Calu3 (cell line): ENCODE results near the gene SND1. TPM values are rescaled to one million over a fixed set of nuclear protein-coding genes. Genes with fewer than 3 reads are reported as not detected.

Source experiments
- BruUV-seq: library from RNA; stranded (reverse); fragments of 400-500 nt; replicated peaks from 2 replicates; lab custom pipeline; 2021; lab: Mats Ljungman, UMichigan
- CTCF ChIA-PET: fragments of 300-600 bp; sonication (Branson Sonifier 250); formaldehyde crosslinking; loops from one replicate; lab custom pipeline; 2022; ENCODE audit warnings: antibody characterized with exemption; lab: Charles Lee
- DNase-seq: peaks from one replicate; pipeline ENCODE4 v3.0.0; 2022
- H3K27ac Mint-ChIP-seq: one replicate; pipeline ENCODE4 v1.8.0; 2022; ENCODE audit warnings: mixed read lengths; ENCODE audit not compliant: unreplicated experiment
- H3K27me3 Mint-ChIP-seq: one replicate; pipeline ENCODE4 v1.8.0; 2022; ENCODE audit warnings: mixed read lengths; ENCODE audit not compliant: unreplicated experiment
- H3K36me3 Mint-ChIP-seq: one replicate; pipeline ENCODE4 v1.8.0; 2022; ENCODE audit warnings: mild to moderate bottlenecking, moderate library complexity, mixed read lengths; ENCODE audit not compliant: insufficient read depth, unreplicated experiment
- H3K4me1 Mint-ChIP-seq: one replicate; pipeline ENCODE4 v1.8.0; 2022; ENCODE audit warnings: mild to moderate bottlenecking, low read depth, mixed read lengths; ENCODE audit not compliant: unreplicated experiment
- H3K4me3 Mint-ChIP-seq: one replicate; pipeline ENCODE4 v1.8.0; 2022; ENCODE audit warnings: mild to moderate bottlenecking, low read depth, moderate library complexity, mixed read lengths; ENCODE audit not compliant: unreplicated experiment
- H3K9me3 Mint-ChIP-seq: one replicate; pipeline ENCODE4 v1.8.0; 2022; ENCODE audit warnings: low read depth, mixed read lengths; ENCODE audit not compliant: unreplicated experiment
- intact Hi-C: fragments of 100-400 bp; cut with micrococcal nuclease; formaldehyde crosslinking; loops from one replicate; pipeline ENCODE4 v1.10.0; 2022; ENCODE audit not compliant: unreplicated experiment
- total RNA-seq: library from RNA; stranded (reverse); gene quantifications from 2 replicates; pipeline ENCODE4 v1.2.3, GENCODE V29; 2022
- TF ChIP-seq, protein P1 (sequence below): fragments of 200-600 bp; IDR thresholded peaks from one replicate; pipeline ENCODE4 v1.8.0; 2022; ENCODE audit warnings: antibody characterized with exemption; ENCODE audit not compliant: unreplicated experiment

The SND1 gene
- total RNA-seq, 1 experiment from 2014 or later, result 205 TPM

DNA sequence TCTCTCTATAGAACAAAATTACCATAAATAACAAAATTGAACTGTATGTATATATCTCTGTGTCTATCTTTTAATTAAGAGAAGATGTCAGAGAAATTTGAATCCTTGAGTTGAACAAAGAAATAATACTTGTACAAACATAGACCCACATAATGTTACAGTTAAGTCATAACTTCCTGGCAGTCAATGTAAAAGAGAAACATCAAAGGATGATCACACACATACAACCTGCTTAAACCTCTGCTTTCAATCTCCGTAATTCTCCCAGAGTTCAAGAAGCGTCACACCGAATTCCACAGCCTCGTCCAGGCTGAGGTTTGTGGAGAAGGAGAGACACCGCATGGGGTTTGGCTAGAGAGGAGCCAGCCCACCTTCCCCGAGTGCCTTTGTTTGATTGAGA, 419.4 kb downstream of the SND1 start:
- Mint-ChIP-seq H3K36me3 (peaks cover 9% of the 10 kb centered on the region), H3K27ac (no peak overlapping the region), H3K27me3 (no peaks in the 10 kb centered on the region), H3K9me3 (no peaks in the 10 kb centered on the region), H3K4me3 (no peak overlapping the region), H3K4me1 (no peaks in the 10 kb centered on the region)
- CTCF ChIA-PET, result interaction anchor here (1.0 kb wide), 1 partner anchor 18 kb away, joined by 3 read pairs; no protein-coding TSS in a partner anchor
- no TSS peak for BruUV-seq
- DNase-seq, result no peak
- TF ChIP-seq, protein P1, sequence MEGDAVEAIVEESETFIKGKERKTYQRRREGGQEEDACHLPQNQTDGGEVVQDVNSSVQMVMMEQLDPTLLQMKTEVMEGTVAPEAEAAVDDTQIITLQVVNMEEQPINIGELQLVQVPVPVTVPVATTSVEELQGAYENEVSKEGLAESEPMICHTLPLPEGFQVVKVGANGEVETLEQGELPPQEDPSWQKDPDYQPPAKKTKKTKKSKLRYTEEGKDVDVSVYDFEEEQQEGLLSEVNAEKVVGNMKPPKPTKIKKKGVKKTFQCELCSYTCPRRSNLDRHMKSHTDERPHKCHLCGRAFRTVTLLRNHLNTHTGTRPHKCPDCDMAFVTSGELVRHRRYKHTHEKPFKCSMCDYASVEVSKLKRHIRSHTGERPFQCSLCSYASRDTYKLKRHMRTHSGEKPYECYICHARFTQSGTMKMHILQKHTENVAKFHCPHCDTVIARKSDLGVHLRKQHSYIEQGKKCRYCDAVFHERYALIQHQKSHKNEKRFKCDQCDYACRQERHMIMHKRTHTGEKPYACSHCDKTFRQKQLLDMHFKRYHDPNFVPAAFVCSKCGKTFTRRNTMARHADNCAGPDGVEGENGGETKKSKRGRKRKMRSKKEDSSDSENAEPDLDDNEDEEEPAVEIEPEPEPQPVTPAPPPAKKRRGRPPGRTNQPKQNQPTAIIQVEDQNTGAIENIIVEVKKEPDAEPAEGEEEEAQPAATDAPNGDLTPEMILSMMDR, result no peak
- intact Hi-C loops, result no loop called here

DNA sequence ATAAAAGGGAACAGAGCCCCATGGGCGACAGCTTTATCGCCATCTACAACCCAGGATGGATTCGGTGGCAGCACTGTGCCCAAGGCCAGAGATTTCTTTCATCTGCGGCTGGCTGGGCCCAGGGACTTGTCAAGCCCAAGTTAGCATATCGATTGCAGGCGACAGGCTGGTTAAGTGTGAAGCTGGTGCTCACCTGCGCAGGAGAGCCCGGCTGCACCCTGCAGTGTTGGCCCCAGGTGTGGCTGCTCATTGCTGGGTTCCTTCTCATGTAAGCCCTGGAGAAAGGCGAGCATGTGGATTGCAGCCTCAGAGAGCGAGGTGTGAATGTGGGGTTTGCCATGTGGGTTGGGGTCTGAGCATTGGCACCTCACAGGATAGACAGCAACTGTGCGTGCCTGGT, 419.8 kb downstream of the SND1 start:
- TF ChIP-seq, protein P1, result no peak
- DNase-seq, result no peak
- H3K36me3 Mint-ChIP-seq, result peaks cover 10% of the 10 kb centered on the region
- H3K9me3 Mint-ChIP-seq, result no peaks in the 10 kb centered on the region
- no peak overlapping the region for H3K27ac Mint-ChIP-seq
- CTCF ChIA-PET, result interaction anchor here (1.0 kb wide), 1 partner anchor 18 kb away, joined by 3 read pairs; no protein-coding TSS in a partner anchor
- no TSS peak for BruUV-seq
- H3K4me3 Mint-ChIP-seq, result no peak overlapping the region
- intact Hi-C loops, result no loop called here
- H3K4me1 Mint-ChIP-seq, result no peaks in the 10 kb centered on the region
- H3K27me3 Mint-ChIP-seq, result no peaks in the 10 kb centered on the region

DNA sequence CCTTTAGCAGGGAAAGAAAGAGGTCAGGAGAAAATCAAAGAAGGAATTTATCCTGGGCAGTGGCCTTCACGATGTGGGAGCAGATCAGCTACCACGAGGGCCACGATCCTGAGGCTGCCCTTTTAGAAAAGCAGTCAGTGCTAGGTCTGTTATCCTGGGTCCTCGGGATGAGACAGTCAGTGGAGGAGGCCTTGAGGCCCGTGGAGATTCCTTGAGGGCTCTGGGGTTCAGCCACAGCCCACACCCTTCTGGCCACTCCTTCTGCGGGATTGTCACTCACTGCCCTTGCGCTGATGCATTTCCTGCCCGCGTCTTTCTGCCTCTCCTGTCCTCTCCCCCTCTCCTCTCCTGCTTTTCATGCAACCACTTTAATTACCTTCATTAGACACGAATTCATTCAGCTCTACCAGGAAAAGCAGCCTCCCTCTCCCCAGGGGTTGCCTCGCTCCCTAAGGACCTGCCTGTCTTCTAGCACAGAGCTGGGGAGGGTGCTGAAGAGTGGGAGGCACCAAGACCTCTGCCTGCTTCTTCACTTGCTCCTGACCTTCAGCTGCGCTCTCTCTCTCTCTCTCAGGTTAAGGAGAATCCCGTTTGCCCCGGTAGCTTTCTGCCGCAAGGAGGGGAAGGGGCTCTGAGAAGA, 421.8 kb downstream of the SND1 start:
- Mint-ChIP-seq H3K4me1 (no peaks in the 10 kb centered on the region), H3K4me3 (no peak overlapping the region), H3K27ac (no peak overlapping the region), H3K27me3 (no peaks in the 10 kb centered on the region), H3K9me3 (no peaks in the 10 kb centered on the region), H3K36me3 (peaks cover 12% of the 10 kb centered on the region)
- intact Hi-C loops, result no loop called here
- TF ChIP-seq, protein P1, result no peak
- CTCF ChIA-PET, result no interaction called here
- no peak for DNase-seq
- no TSS peak for BruUV-seq

DNA sequence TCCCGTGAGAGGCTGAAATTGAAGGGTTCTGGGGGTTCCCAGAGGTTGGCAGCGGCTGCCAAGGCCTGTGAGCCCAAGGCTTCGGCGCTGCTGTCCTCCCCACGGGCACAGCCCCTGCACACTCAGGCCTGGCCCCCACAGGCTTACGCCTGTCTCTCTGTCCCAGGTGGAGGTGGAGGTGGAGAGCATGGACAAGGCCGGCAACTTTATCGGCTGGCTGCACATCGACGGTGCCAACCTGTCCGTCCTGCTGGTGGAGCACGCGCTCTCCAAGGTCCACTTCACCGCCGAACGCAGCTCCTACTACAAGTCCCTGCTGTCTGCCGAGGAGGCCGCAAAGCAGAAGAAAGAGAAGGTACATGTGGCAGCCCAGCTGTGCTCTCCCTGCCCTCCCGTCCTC, 422.3 kb downstream of the SND1 start:
- no TSS peak for BruUV-seq
- Mint-ChIP-seq H3K36me3 (peaks cover 9% of the 10 kb centered on the region), H3K4me3 (no peak overlapping the region), H3K4me1 (no peaks in the 10 kb centered on the region), H3K9me3 (no peaks in the 10 kb centered on the region), H3K27me3 (no peaks in the 10 kb centered on the region), H3K27ac (no peak overlapping the region)
- intact Hi-C loops, result no loop called here
- TF ChIP-seq, protein P1, result no peak
- DNase-seq, result no peak
- CTCF ChIA-PET, result no interaction called here
